Breast epithelium (tissue), 3 donors: ENCODE results near the gene CXCL10.

ENCODE experiments used
- CTCF ChIP-seq, 3 donors: fragments of 450-650 bp; IDR thresholded peaks; one replicate each; pipeline ENCODE4 v1.5.1; 2016 to 2017; ENCODE audit warnings: antibody characterized with exemption in 3 of 3, mild to moderate bottlenecking in 3 of 3, moderate library complexity in 3 of 3
- POLR2A ChIP-seq: fragments of 450-650 bp; IDR thresholded peaks from one replicate; pipeline ENCODE4 v1.6.1; 2016; ENCODE audit warnings: antibody characterized with exemption, mild to moderate bottlenecking, moderate library complexity
- POLR2AphosphoS5 ChIP-seq, 3 donors: sonication (generic); formaldehyde crosslinking; IDR thresholded peaks; one replicate each; pipeline ENCODE4 v1.6.1; 2017; ENCODE audit warnings: antibody characterized with exemption in 3 of 3

- TF ChIP-seq POLR2A (no peak), CTCF (IDR thresholded peaks at IDR 0.05) (no peak), POLR2AphosphoS5 (IDR thresholded peaks at IDR 0.05) (no peak)
Observed at GRCh38 chr4:76010576-76010975, 12.7 kb downstream of the CXCL10 start.
